Large intestine (tissue), 3 donors: ENCODE measurements around the gene ARMC7. TPM values are rescaled to one million over a fixed set of nuclear protein-coding genes. Genes with fewer than 3 reads are reported as not detected.
A peak's percentile ranks its signal among the peaks of the same experiment; 100 is the strongest.
"Not testable (repeated sequence)": the region's sequence is repeated elsewhere in the genome, so short reads cannot be mapped to it uniquely, and the experiment has no call there.

Experiments
- DNase-seq, 2 donors: peaks; one replicate each; pipeline versions ENCODE4 v3.0.0 to v3.0.0-alpha.2; 2013
- H3K27ac ChIP-seq: one replicate; pipeline ENCODE4 v1.5.1; 2013; ENCODE audit warnings: low read length
- H3K27me3 ChIP-seq: 2 replicates; pipeline ENCODE4 v1.6.1; 2013; ENCODE audit warnings: low read length; ENCODE audit not compliant: control insufficient read depth, insufficient read depth
- H3K36me3 ChIP-seq: 2 replicates; pipeline ENCODE4 v1.6.1; 2013; ENCODE audit warnings: low read length; ENCODE audit not compliant: control insufficient read depth, insufficient read depth
- H3K4me1 ChIP-seq: one replicate; pipeline ENCODE4 v1.6.1; 2013; ENCODE audit warnings: low read length; ENCODE audit not compliant: control insufficient read depth, insufficient read depth
- H3K4me3 ChIP-seq: one replicate; pipeline ENCODE4 v1.5.1; 2013; ENCODE audit warnings: low read length
- H3K9me3 ChIP-seq: one replicate; pipeline ENCODE4 v1.6.1; 2013; ENCODE audit warnings: mild to moderate bottlenecking, low read depth, low read length, moderate library complexity; ENCODE audit not compliant: control insufficient read depth
- WGBS: methylation state at CpG from one replicate; pipeline ENCODE4 v1.1.5; 2013; ENCODE audit warnings: low lambda C conversion rate; ENCODE audit not compliant: insufficient coverage; 5-methylcytosine and 5-hydroxymethylcytosine counted together
- polyA plus RNA-seq: library from polyadenylated mRNA; unstranded; fragments of 120-200 nt; gene quantifications from one replicate; pipeline ENCODE4 v1.2.1, GENCODE V29; 2013

ARMC7 gene
- polyA plus RNA-seq, 1 donor, result 9.3 TPM

- no peaks in the 10 kb centered on the region for H3K4me1 ChIP-seq
- H3K27me3 ChIP-seq, result no peaks in the 10 kb centered on the region
- H3K9me3 ChIP-seq, result no peaks in the 10 kb centered on the region
- H3K4me3 ChIP-seq, result no peak overlapping the region
- peak overlapping the region; percentile 52 for H3K27ac ChIP-seq
- H3K36me3 ChIP-seq, result peaks cover 46% of the 10 kb centered on the region
- WGBS, result no CpG with 5 or more reads among the region's 6 CpGs
- DNase-seq, result no peak
Measured at GRCh38 chr17:75065562-75066151, 44.1 kb upstream of the ARMC7 start.

- Histone ChIP-seq H3K27me3 (no peaks in the 10 kb centered on the region), H3K36me3 (peaks cover 24% of the 10 kb centered on the region), H3K9me3 (no peaks in the 10 kb centered on the region), H3K27ac (no peak overlapping the region), H3K4me3 (no peak overlapping the region), H3K4me1 (no peaks in the 10 kb centered on the region)
- no CpG with 5 or more reads among the region's 4 CpGs for WGBS
- no peak for DNase-seq
Measured at GRCh38 chr17:75067856-75068255, 41.9 kb upstream of the ARMC7 start.

GRCh38 chr17:75068750-75069149, 41.0 kb upstream of the ARMC7 start:
- Histone ChIP-seq H3K27me3 (no peaks in the 10 kb centered on the region), H3K9me3 (no peaks in the 10 kb centered on the region)
- WGBS, result no CpG with 5 or more reads among the region's 8 CpGs

GRCh38 chr17:75069783-75070182, 40.0 kb upstream of the ARMC7 start:
- no peak for DNase-seq
- Histone ChIP-seq H3K36me3 (peaks cover 5% of the 10 kb centered on the region), H3K4me1 (peaks cover 11% of the 10 kb centered on the region), H3K27me3 (no peaks in the 10 kb centered on the region), H3K27ac (no peak overlapping the region), H3K4me3 (no peak overlapping the region), H3K9me3 (no peaks in the 10 kb centered on the region)
- WGBS, result no CpG with 5 or more reads among the region's 2 CpGs

More at GRCh38 chr17:75068750-75069149, 41.0 kb upstream of the ARMC7 start:
- Histone ChIP-seq H3K27ac (no peak overlapping the region), H3K4me3 (no peak overlapping the region), H3K36me3 (peaks cover 15% of the 10 kb centered on the region), H3K4me1 (peaks cover 4% of the 10 kb centered on the region)
- DNase-seq, result no peak

- H3K4me3 ChIP-seq, DNase-seq, H3K9me3 ChIP-seq, H3K36me3 ChIP-seq, H3K27me3 ChIP-seq, H3K27ac ChIP-seq: not testable (repeated sequence)
- WGBS, result 100% methylated on average over 1 of the region's 8 CpGs
- H3K4me1 ChIP-seq, result peaks cover 11% of the 10 kb centered on the region
Measured at GRCh38 chr17:75071478-75072271, 38.1 kb upstream of the ARMC7 start.

- peaks cover 19% of the 10 kb centered on the region for H3K4me1 ChIP-seq
- no CpG with 5 or more reads among the region's 5 CpGs for WGBS
- DNase-seq, H3K9me3 ChIP-seq, H3K27me3 ChIP-seq, H3K27ac ChIP-seq, H3K4me3 ChIP-seq, H3K36me3 ChIP-seq: not testable (repeated sequence)
Measured at GRCh38 chr17:75072909-75073308, 36.9 kb upstream of the ARMC7 start.

GRCh38 chr17:75073618-75074047, 36.1 kb upstream of the ARMC7 start:
- DNase-seq, result peak; percentile 76 to 89
- Histone ChIP-seq H3K27ac (peak overlapping the region; percentile 22), H3K4me1 (peaks cover 27% of the 10 kb centered on the region)

GRCh38 chr17:75074532-75074931, 35.2 kb upstream of the ARMC7 start:
- H3K27me3 ChIP-seq, result no peaks in the 10 kb centered on the region
- DNase-seq, result no peak
- peaks cover 36% of the 10 kb centered on the region for H3K4me1 ChIP-seq
- no peaks in the 10 kb centered on the region for H3K9me3 ChIP-seq
- no peak overlapping the region for H3K27ac ChIP-seq
- H3K4me3 ChIP-seq, result no peak overlapping the region
- no peaks in the 10 kb centered on the region for H3K36me3 ChIP-seq
- no CpG with 5 or more reads among the region's 14 CpGs for WGBS

More at GRCh38 chr17:75073618-75074047, 36.1 kb upstream of the ARMC7 start:
- no peaks in the 10 kb centered on the region for H3K36me3 ChIP-seq
- no peaks in the 10 kb centered on the region for H3K27me3 ChIP-seq
- H3K9me3 ChIP-seq, result no peaks in the 10 kb centered on the region
- WGBS, result no CpG with 5 or more reads among the region's 5 CpGs
- no peak overlapping the region for H3K4me3 ChIP-seq

GRCh38 chr17:75075597-75076336, 34.0 kb upstream of the ARMC7 start:
- peaks cover 42% of the 10 kb centered on the region for H3K4me1 ChIP-seq
- no peak overlapping the region for H3K27ac ChIP-seq
- no CpG with 5 or more reads among the region's 4 CpGs for WGBS

GRCh38 chr17:75077072-75077495, 32.7 kb upstream of the ARMC7 start:
- no peaks in the 10 kb centered on the region for H3K9me3 ChIP-seq
- H3K4me1 ChIP-seq, result peaks cover 42% of the 10 kb centered on the region
- DNase-seq, result peak in 1 of 2 donors; percentile 83
- no peaks in the 10 kb centered on the region for H3K27me3 ChIP-seq
- H3K4me3 ChIP-seq, result peak overlapping the region; percentile 41
- no peaks in the 10 kb centered on the region for H3K36me3 ChIP-seq
- WGBS, result no CpG with 5 or more reads among the region's 30 CpGs
- H3K27ac ChIP-seq, result peak overlapping the region; percentile 76

More at GRCh38 chr17:75075597-75076336, 34.0 kb upstream of the ARMC7 start:
- H3K27me3 ChIP-seq, result no peaks in the 10 kb centered on the region
- H3K4me3 ChIP-seq, result no peak overlapping the region
- H3K9me3 ChIP-seq, result no peaks in the 10 kb centered on the region
- H3K36me3 ChIP-seq, result no peaks in the 10 kb centered on the region
- no peak for DNase-seq
